NB4 (cell line): ENCODE data around the gene BMP3.
"Not testable (repeated sequence)": the region's sequence is repeated elsewhere in the genome, so short reads cannot be mapped to it uniquely, and the experiment has no call there.

Experiments
- DNase-seq: peaks from one replicate; pipeline ENCODE4 v3.0.0; 2010; ENCODE audit warnings: low read depth
- H3K4me3 ChIP-seq: one replicate; pipeline ENCODE4 v1.5.1; 2011; ENCODE audit warnings: mild to moderate bottlenecking, low read depth, low read length, moderate library complexity
- CTCF ChIP-seq: IDR thresholded peaks from one replicate; pipeline ENCODE4 v1.5.1; 2012; ENCODE audit warnings: low read depth, low read length
- MAX ChIP-seq: IDR thresholded peaks from 2 replicates; pipeline ENCODE4 v1.6.1; 2011; ENCODE audit warnings: low read depth, low read length
- MYC ChIP-seq: IDR thresholded peaks from 2 replicates; pipeline ENCODE4 v1.6.1; 2011; ENCODE audit warnings: low read depth, low read length
- POLR2A ChIP-seq: IDR thresholded peaks from 2 replicates; pipeline ENCODE4 v1.6.1; 2011; ENCODE audit warnings: mild to moderate bottlenecking; ENCODE audit not compliant: insufficient read length; ENCODE audit errors: extremely low read depth

Gene BMP3

GRCh38 chr4:81003597-81004111, 26.9 kb upstream of the BMP3 start:
- TF ChIP-seq MAX: no peak
- TF ChIP-seq POLR2A: no peak
- TF ChIP-seq CTCF: no peak
- no peak for TF ChIP-seq MYC
- no peak for DNase-seq
- H3K4me3 ChIP-seq: no peak overlapping the region

- no peak for TF ChIP-seq CTCF
- TF ChIP-seq MYC: no peak
- no peak for TF ChIP-seq POLR2A
- no peak for TF ChIP-seq MAX
- H3K4me3 ChIP-seq: no peak overlapping the region
- DNase-seq: no peak
Observed at GRCh38 chr4:81007417-81007816, 23.1 kb upstream of the BMP3 start.

GRCh38 chr4:81016566-81016965, 13.9 kb upstream of the BMP3 start:
- not testable (repeated sequence) for H3K4me3 ChIP-seq, DNase-seq

GRCh38 chr4:81019006-81019405, 11.5 kb upstream of the BMP3 start:
- no peak overlapping the region for H3K4me3 ChIP-seq
- TF ChIP-seq CTCF: no peak
- no peak for TF ChIP-seq MYC
- no peak for TF ChIP-seq POLR2A
- no peak for TF ChIP-seq MAX
- no peak for DNase-seq

GRCh38 chr4:81021142-81021944, 9.2 kb upstream of the BMP3 start:
- H3K4me3 ChIP-seq: no peak overlapping the region
- no peak for TF ChIP-seq MYC
- TF ChIP-seq CTCF: no peak
- no peak for TF ChIP-seq MAX
- no peak for TF ChIP-seq POLR2A
- DNase-seq: no peak

GRCh38 chr4:81021981-81022380, 8.5 kb upstream of the BMP3 start:
- H3K4me3 ChIP-seq: no peak overlapping the region
- no peak for DNase-seq
- TF ChIP-seq MAX: no peak
- no peak for TF ChIP-seq CTCF
- no peak for TF ChIP-seq POLR2A
- TF ChIP-seq MYC: no peak
